RPMI7951 (cell line): ENCODE data around the gene PLEKHA8. TPM values are rescaled to one million over a fixed set of nuclear protein-coding genes. Genes with fewer than 3 reads are reported as not detected.
A peak's percentile ranks its signal among the peaks of the same experiment; 100 is the strongest.

Experiments
- DNase-seq: peaks from one replicate; pipeline ENCODE4 v3.0.0-alpha.2; 2012; ENCODE audit warnings: low read depth
- total RNA-seq: library from RNA; depleted of rRNA; stranded (reverse); fragments of >200 nt; shearing (Covaris generic); gene quantifications from 2 replicates; pipeline ENCODE4 v1.2.3, GENCODE V29; 2014

Gene PLEKHA8
- total RNA-seq, 1 experiment from 2014 or later = 11.1 TPM

GRCh38 chr7:30022991-30023390, 5.2 kb upstream of the PLEKHA8 start:
- DNase-seq = no peak

- no peak for DNase-seq
Measured at GRCh38 chr7:30023524-30023923, 4.7 kb upstream of the PLEKHA8 start.

GRCh38 chr7:30026229-30027064, 1.8 kb upstream of the PLEKHA8 start, which contains the start of gene FKBP14:
Gene FKBP14, minus strand, starts transcription at chr7:30026702. Its CDS starts 194 bp downstream, at chr7:30026508.
- DNase-seq = peak; percentile 100

DNA sequence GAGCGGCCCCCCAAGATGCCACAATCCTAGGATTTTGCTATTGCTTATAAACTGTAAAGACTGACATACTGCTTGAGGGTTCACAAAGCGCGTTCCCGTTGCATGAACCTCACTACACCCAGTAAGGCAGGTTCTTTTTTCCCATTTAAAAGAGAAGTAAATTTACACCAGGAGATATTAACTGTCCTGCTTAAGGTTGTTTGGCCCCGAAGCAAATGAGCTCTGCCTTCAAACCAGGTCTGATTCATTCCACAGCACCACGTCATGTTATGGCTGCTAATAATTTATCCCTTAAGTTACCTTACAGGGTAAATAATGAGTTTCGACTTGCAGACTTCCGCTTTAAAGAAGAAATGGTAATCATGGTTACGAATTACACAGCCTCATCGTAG, 1.2 kb upstream of the PLEKHA8 start:
- peak; percentile 51 for DNase-seq

- no peak for DNase-seq
Measured at GRCh38 chr7:30027740-30028215, 434 bp upstream of the PLEKHA8 start.

DNA sequence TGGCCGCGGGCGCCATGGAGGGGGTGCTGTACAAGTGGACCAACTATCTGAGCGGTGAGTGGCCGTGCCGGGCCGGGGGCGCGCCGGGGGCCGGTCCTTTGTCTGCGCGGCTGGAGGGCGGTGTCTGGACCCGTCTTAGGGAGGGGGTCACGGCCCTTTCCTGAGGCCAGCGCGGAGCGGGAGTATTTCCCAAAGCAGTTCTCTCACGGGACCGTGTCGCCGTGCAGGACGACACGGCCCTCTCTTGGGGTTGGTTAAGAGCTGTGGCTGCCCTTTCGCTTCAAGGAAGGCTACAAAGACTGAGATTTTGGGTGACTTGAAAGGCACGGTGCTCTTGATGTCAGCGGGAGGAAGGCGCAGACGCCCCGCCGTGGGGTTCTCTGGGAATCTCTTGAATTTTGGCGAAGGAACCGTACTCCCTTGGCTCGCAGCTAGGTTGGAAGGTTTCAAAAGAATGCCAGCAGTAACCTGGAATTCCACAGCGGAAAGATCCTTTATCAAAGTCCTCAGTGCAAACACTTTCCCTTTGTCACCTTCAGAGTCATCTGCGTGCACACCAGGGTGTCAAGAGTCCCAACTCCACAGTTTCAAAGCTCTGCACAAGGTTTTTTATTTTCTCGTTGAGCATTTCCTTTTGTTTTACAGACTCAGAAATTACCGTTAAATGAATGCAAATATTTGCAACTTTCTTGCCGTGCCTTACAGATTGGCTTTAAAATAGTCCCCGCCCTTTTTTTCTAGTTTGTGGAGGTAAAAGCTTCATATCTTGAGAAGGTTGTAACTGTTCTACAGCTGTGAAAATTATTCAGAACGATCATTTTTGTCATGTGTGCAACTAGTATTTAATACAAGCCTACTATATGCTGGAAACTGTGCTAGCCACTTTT, 780 bp downstream of the PLEKHA8 start:
- peak; percentile 68 for DNase-seq

DNA sequence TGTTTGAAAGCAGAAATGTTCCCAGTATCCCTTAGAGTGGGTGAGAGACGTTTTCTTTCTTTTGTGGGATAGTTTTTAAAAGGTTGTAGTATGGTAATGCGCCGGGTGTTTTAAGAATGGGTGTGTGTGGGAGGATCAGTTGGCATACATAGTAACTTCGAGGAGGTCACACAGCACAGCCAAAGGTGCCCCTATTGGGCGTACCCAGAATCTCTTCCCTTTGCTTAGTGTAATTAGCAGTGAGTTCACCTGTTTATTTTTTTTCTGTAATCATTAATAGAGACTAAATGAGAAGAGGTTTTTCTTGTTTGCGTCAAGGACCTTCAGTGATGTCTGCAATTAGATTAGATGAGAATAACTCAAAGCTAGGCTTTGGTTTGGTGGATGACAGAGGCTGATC, 1.5 kb downstream of the PLEKHA8 start:
- peak; percentile 39 for DNase-seq

- DNase-seq = peak; percentile 69
Measured at GRCh38 chr7:30032310-30033125, 4.3 kb downstream of the PLEKHA8 start.

- no peak for DNase-seq
Measured at GRCh38 chr7:30034501-30034900, 6.3 kb downstream of the PLEKHA8 start.

- no peak for DNase-seq
Measured at GRCh38 chr7:30036220-30036619, 8.0 kb downstream of the PLEKHA8 start.

- DNase-seq = no peak
Measured at GRCh38 chr7:30038196-30038980, 10.2 kb downstream of the PLEKHA8 start.

DNA sequence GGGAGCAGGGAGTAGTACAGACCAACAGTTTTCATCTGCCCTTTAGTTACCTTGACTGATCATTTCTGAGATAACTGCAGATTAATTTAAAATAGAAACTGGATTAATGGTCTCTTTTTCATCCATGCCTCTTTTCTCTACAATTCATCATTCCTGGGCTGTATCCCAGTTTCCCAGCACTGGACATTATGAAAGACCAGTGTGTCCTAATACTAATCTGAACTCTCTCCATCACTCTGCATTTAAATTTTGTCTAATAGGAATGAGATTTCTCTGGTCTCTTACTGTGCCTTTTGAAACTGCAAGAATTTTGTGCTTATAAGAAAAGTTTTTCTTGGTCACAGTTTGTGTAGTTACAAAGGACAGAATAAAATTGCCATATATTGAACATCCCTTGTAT, 12.7 kb downstream of the PLEKHA8 start:
- DNase-seq = no peak

GRCh38 chr7:30041526-30042269, 13.5 kb downstream of the PLEKHA8 start:
- no peak for DNase-seq

DNA sequence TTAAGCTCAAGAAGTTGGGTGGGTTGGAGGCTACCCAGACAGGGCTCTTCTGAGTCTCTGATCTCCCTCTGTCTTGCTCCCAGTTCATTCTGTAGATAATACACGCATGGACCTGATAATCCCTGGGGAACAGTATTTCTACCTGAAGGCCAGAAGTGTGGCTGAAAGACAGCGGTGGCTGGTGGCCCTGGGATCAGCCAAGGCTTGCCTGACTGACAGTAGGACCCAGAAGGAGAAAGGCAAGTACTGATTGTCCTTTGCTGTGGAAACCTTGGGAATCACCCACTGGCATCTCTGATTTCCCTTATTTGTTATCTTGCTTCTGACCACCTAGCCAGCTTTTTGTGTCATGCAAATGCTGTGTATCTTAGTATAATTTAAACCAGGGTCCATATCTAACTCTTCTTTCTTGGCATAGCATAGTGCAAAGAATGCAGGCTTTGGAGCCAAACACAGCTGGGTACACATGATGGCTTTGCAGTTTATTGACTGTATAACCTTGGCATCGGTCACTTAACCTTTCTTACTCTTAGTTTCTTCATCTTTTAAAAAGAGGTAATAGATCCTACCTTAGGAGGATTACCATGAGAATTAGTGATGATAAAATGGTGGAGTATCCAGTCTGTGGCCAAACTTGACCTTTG, 18.0 kb downstream of the PLEKHA8 start:
- DNase-seq = no peak

DNA sequence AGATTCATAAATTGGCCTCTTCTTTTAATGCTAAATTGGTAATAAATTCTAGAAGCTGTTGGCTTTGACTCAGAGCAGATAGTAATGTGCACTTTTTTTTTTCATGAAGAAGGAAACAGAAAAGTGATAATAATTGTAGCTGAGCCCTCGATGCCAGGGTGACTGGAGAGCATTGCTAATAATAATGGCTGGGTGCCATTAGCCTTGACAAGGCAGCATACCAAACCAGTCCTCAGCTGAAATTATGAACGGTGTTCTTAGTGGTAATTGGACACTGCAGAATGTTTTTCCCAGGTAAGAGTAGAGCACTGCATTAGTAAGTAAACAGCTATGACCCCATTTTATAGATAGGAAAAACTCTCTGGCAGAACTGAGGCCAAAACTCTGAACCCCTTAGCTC, 18.9 kb downstream of the PLEKHA8 start:
- no peak for DNase-seq

DNA sequence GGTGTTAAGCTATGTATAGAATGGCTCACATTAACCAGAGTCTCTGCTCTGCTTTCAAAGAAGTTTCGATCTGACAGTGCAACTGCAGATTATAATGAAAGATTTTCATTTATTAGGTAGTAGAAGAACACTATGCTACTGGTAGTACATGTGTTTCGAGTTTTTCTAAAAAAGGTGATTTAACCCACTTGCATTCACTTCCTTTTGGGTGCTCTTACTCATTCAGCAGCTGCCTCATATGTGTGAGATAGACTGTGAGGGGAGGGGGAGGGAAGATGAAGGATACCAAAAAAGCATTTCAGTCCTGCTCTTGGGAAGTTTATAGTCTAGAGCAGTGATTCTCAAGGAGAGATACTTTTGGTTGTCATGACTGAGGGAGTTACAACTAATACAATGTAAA, 20.4 kb downstream of the PLEKHA8 start:
- DNase-seq = no peak

GRCh38 chr7:30049173-30049572, 21.0 kb downstream of the PLEKHA8 start:
- DNase-seq = no peak

DNA sequence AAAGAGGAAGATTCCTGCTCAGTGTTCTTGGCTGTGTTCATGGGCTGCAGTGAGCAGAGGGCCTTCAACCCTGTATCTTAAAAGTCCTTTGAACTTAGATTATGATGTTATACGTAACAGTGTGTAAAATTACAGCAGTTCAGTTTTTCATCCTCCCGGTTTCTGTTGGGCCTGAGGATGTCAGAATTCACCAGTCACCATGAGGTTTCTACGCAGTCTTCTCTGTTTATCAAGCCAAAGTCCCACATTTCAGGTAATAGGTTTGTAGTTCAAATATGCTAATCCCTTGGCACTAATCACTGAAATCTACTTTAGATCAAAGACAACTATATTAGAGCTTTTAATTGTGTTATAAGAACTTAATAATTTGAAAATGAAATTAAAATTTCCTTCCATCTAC, 24.9 kb downstream of the PLEKHA8 start:
- no peak for DNase-seq

- no peak for DNase-seq
Measured at GRCh38 chr7:30057741-30058140, 29.5 kb downstream of the PLEKHA8 start.

- peak; percentile 28 for DNase-seq
Measured at GRCh38 chr7:30061786-30062185, 33.6 kb downstream of the PLEKHA8 start.
